ENCODE data around the gene TMCC1. TPM values are rescaled to one million over a fixed set of nuclear protein-coding genes. Genes with fewer than 3 reads are reported as not detected.

TMCC1 gene
- total and polyA plus RNA-seq, 9 donors = 13.2 to 57.2 (median 42.4) TPM

GRCh38 chr3:129672412-129672811, 221.1 kb downstream of the TMCC1 start:
- no peaks in the 10 kb centered on the region for H3K9me3 ChIP-seq
- intact Hi-C loops (cut with DNase I) = no loop called here
- DNase-seq = no peak
- TF ChIP-seq CTCF (IDR thresholded peaks at IDR 0.05) = no peak
- no peak for TF ChIP-seq POLR2A (IDR thresholded peaks at IDR 0.05)
- no peak for TF ChIP-seq EP300 (IDR thresholded peaks at IDR 0.05)
- no peak overlapping the region for H3K27ac ChIP-seq
- no peaks in the 10 kb centered on the region for H3K36me3 ChIP-seq
- H3K4me1 ChIP-seq (ENCODE audit: insufficient read depth) = no peaks in the 10 kb centered on the region
- no peaks in the 10 kb centered on the region for H3K27me3 ChIP-seq
- 94 to 98% (median 96%) methylated on average over 1 of the region's 1 CpG for WGBS, 3 donors
- no peak overlapping the region for H3K4me3 ChIP-seq

- 95 to 97% (median 97%) methylated on average over 3 of the region's 3 CpGs for WGBS, 3 donors
- no peak overlapping the region for H3K4me3 ChIP-seq
- no peak for DNase-seq
- H3K4me1 ChIP-seq (ENCODE audit: insufficient read depth) = peaks cover 4% of the 10 kb centered on the region
- intact Hi-C loops (cut with DNase I) = no loop called here
- TF ChIP-seq CTCF (IDR thresholded peaks at IDR 0.05) (no peak), EP300 (IDR thresholded peaks at IDR 0.05) (no peak), POLR2A (IDR thresholded peaks at IDR 0.05) (no peak)
- H3K27ac ChIP-seq = no peak overlapping the region
- no peaks in the 10 kb centered on the region for H3K27me3 ChIP-seq
- H3K9me3 ChIP-seq = no peaks in the 10 kb centered on the region
- H3K36me3 ChIP-seq = no peaks in the 10 kb centered on the region
Measured at GRCh38 chr3:129665024-129665768, 228.3 kb downstream of the TMCC1 start.

GRCh38 chr3:129663930-129664646, 229.4 kb downstream of the TMCC1 start:
- no peak for DNase-seq
- no peaks in the 10 kb centered on the region for H3K36me3 ChIP-seq
- TF ChIP-seq POLR2A (IDR thresholded peaks at IDR 0.05) (no peak), CTCF (IDR thresholded peaks at IDR 0.05) (no peak), EP300 (IDR thresholded peaks at IDR 0.05) (no peak)
- peaks cover 4% of the 10 kb centered on the region for H3K4me1 ChIP-seq (ENCODE audit: insufficient read depth)
- 80 to 89% (median 87%) methylated on average over 6 of the region's 6 CpGs for WGBS, 3 donors
- H3K4me3 ChIP-seq = no peak overlapping the region
- no peaks in the 10 kb centered on the region for H3K9me3 ChIP-seq
- H3K27ac ChIP-seq = no peak overlapping the region
- H3K27me3 ChIP-seq = no peaks in the 10 kb centered on the region
- intact Hi-C loops (cut with DNase I) = no loop called here

- no peak for DNase-seq
- WGBS, 3 donors = 68 to 87% (median 87%) methylated on average over 1 of the region's 1 CpG
- Histone ChIP-seq H3K27me3 (no peaks in the 10 kb centered on the region), H3K36me3 (no peaks in the 10 kb centered on the region), H3K4me1 (ENCODE audit: insufficient read depth) (peaks cover 5% of the 10 kb centered on the region), H3K9me3 (no peaks in the 10 kb centered on the region), H3K27ac (no peak overlapping the region), H3K4me3 (no peak overlapping the region)
- no peak for TF ChIP-seq POLR2A (IDR thresholded peaks at IDR 0.05)
- TF ChIP-seq CTCF (IDR thresholded peaks at IDR 0.05) = no peak
- TF ChIP-seq EP300 (IDR thresholded peaks at IDR 0.05) = no peak
- intact Hi-C loops (cut with DNase I) = no loop called here
Measured at GRCh38 chr3:129663045-129663446, 230.5 kb downstream of the TMCC1 start.
